GM12872 (cell line): Measurements from ENCODE around the gene BBS5.

Experiments used
- CTCF ChIP-seq: IDR thresholded peaks from 3 replicates; pipeline ENCODE4 v1.5.1; 2011; ENCODE audit warnings: low read depth, mild to moderate bottlenecking, low read length, moderate library complexity; ENCODE audit not compliant: insufficient read depth

Gene BBS5

GRCh38 chr2:169461143-169461542 is 18.2 kb upstream of the BBS5 start:
- no peak for TF ChIP-seq CTCF

GRCh38 chr2:169462896-169463695 is 16.2 kb upstream of the BBS5 start:
- TF ChIP-seq CTCF = no peak

GRCh38 chr2:169464466-169464865 is 14.8 kb upstream of the BBS5 start:
- TF ChIP-seq CTCF = no peak

- no peak for TF ChIP-seq CTCF
Measured at GRCh38 chr2:169464882-169465281, 14.4 kb upstream of the BBS5 start.

- no peak for TF ChIP-seq CTCF
Measured at GRCh38 chr2:169468841-169469240, 10.5 kb upstream of the BBS5 start.

- no peak for TF ChIP-seq CTCF
Measured at GRCh38 chr2:169469952-169470572, 9.2 kb upstream of the BBS5 start.

- no peak for TF ChIP-seq CTCF
Measured at GRCh38 chr2:169472249-169472648, 7.0 kb upstream of the BBS5 start.
